RWPE1 (cell line): ENCODE results near the gene MIPOL1.

Source experiments
- CTCF ChIA-PET: fragments of 350-600 bp; sonication (Branson Sonifier 250); formaldehyde crosslinking; extraction: SDS; loops from one replicate; lab custom pipeline; 2021; lab: Yijun Ruan, JAX
- POLR2A ChIA-PET: fragments of 400-600 bp; formaldehyde crosslinking; extraction: SDS; loops from one replicate; lab custom pipeline; 2020; ENCODE audit warnings: antibody characterized with exemption; ENCODE audit not compliant: low non-redundant PET; lab: Yijun Ruan, JAX
- DNase-seq: peaks from one replicate; pipeline ENCODE4 v3.0.0; 2012; ENCODE audit warnings: low spot score
- H3K27ac ChIP-seq: fragments of 450-650 bp; 2 replicates; pipeline ENCODE4 v1.5.1; 2017
- CTCF ChIP-seq: fragments of 450-650 bp; conservative IDR thresholded peaks from 2 replicates; pipeline ENCODE4 v1.5.1; 2017; ENCODE audit warnings: low read depth, mild to moderate bottlenecking

MIPOL1 gene

DNA sequence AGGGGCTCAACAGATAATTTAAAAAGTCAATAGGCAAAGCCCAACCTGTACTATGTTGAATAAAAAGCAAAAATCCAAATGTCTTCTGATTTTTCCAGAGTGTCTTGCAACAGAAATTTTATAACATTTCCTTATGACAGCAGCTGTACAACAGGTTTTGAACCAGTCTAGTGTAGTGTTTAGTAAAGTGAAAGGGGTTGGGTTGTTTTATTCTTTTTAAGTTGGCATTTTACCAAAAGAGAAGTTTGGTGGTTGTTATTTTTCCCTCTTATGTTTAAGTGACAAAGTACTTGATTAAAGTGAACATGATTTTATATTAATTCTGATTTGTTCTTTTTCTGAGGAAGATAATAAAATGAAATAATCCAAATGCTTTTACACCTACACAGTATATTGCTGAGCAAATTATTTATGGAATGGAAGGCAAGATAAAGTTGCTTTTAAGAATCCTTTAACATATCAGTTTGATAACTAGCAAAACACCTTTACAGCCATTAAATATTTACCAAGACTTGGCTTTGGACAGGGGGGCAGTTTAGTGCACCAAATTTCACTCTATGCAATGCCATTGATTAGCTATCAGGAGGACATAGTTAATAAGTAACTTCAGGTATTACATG, 268.4 kb downstream of the MIPOL1 start:
- TF ChIP-seq CTCF: no peak
- POLR2A ChIA-PET: no interaction called here
- CTCF ChIA-PET: no interaction called here
- H3K27ac ChIP-seq: no peak overlapping the region
- DNase-seq: no peak

GRCh38 chr14:37466623-37467088, 268.9 kb downstream of the MIPOL1 start:
- CTCF ChIA-PET: no interaction called here
- DNase-seq: no peak
- no peak for TF ChIP-seq CTCF
- POLR2A ChIA-PET: no interaction called here
- no peak overlapping the region for H3K27ac ChIP-seq

- CTCF ChIA-PET: no interaction called here
- no peak for TF ChIP-seq CTCF
- H3K27ac ChIP-seq: no peak overlapping the region
- DNase-seq: no peak
- POLR2A ChIA-PET: no interaction called here
Measured at GRCh38 chr14:37469650-37470049, 271.9 kb downstream of the MIPOL1 start.

GRCh38 chr14:37470251-37470650, 272.5 kb downstream of the MIPOL1 start:
- no peak for TF ChIP-seq CTCF
- ChIA-PET CTCF (no interaction called here), POLR2A (no interaction called here)
- no peak for DNase-seq
- no peak overlapping the region for H3K27ac ChIP-seq

- POLR2A ChIA-PET: no interaction called here
- CTCF ChIA-PET: interaction anchor here (0.6 kb wide), 1 partner anchor 46 kb away, joined by 3 read pairs; no protein-coding TSS in a partner anchor
- TF ChIP-seq CTCF: no peak
- no peak overlapping the region for H3K27ac ChIP-seq
- DNase-seq: no peak
Measured at GRCh38 chr14:37472906-37473305, 275.2 kb downstream of the MIPOL1 start.

DNA sequence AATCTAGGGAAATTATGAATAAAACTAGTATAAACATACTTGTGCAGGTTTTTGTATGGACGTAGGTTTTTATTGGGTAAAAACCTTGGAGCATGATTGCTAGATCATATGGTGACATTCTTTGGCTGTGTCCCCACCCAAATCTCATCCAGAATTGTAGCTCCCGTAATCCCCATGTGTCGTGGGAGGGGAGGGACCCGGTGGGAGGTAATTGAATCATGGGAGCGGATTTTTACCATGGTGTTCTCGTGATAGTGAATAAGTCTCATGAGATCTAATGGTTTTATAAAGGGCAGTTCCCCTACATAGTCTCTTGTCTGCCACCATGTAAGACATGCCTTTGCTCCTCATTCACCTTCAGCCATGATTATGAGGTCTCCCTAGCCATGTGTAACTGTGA, 276.5 kb downstream of the MIPOL1 start:
- ChIA-PET POLR2A (no interaction called here), CTCF (no interaction called here)
- no peak for DNase-seq
- no peak overlapping the region for H3K27ac ChIP-seq
- TF ChIP-seq CTCF: no peak
